Measurements from ENCODE around the gene NSG1.

- TF ChIP-seq, protein P1, sequence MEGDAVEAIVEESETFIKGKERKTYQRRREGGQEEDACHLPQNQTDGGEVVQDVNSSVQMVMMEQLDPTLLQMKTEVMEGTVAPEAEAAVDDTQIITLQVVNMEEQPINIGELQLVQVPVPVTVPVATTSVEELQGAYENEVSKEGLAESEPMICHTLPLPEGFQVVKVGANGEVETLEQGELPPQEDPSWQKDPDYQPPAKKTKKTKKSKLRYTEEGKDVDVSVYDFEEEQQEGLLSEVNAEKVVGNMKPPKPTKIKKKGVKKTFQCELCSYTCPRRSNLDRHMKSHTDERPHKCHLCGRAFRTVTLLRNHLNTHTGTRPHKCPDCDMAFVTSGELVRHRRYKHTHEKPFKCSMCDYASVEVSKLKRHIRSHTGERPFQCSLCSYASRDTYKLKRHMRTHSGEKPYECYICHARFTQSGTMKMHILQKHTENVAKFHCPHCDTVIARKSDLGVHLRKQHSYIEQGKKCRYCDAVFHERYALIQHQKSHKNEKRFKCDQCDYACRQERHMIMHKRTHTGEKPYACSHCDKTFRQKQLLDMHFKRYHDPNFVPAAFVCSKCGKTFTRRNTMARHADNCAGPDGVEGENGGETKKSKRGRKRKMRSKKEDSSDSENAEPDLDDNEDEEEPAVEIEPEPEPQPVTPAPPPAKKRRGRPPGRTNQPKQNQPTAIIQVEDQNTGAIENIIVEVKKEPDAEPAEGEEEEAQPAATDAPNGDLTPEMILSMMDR (IDR thresholded peaks at IDR 0.05 in 4 of 5, conservative IDR thresholded peaks at IDR 0.05 in 1 of 5): no peak
- TF ChIP-seq POLR2A (IDR thresholded peaks at IDR 0.05): no peak
Observed at GRCh38 chr4:4377732-4378460, 9.0 kb upstream of the NSG1 start.

Measured in gastrocnemius medialis (tissue), 4 donors.